K562 (cell line): ENCODE results near the gene PCSK5. TPM values are rescaled to one million over a fixed set of nuclear protein-coding genes. Genes with fewer than 3 reads are reported as not detected.

Source experiments
- ATAC-seq: fragments of 200-7000 bp; cut with Tn5 transposase; 3 replicates; pipeline ENCODE4 v1.9.1; 2020; ENCODE audit warnings: moderate library complexity
- BruUV-seq: library from RNA; stranded (reverse); fragments of 400-500 nt; replicated peaks from 2 replicates; lab custom pipeline; 2021; lab: Mats Ljungman, UMichigan
- CTCF ChIA-PET: fragments of 300-600 bp; formaldehyde crosslinking; extraction: SDS; loops from one replicate; lab custom pipeline; 2021; ENCODE audit warnings: low intra/inter-chr PET ratio; lab: Yijun Ruan, JAX
- POLR2A ChIA-PET: fragments of 300-600, 350-650 bp; sonication (Branson Sonifier 250); formaldehyde crosslinking; extraction: SDS; loops from one replicate; lab custom pipeline; 2021; ENCODE audit warnings: antibody characterized with exemption, inconsistent platforms; lab: Yijun Ruan, JAX
- DNase-seq, 4 experiments: peaks; one replicate each; pipeline versions ENCODE4 v3.0.0 to v3.0.0-alpha.2; 2011 to 2018; ENCODE audit warnings: low spot score in 3 of 4, mixed read lengths in 3 of 4; ENCODE audit errors: extremely low read depth in 1 of 4
- FAIRE-seq: peaks from 2 replicates; lab custom pipeline; 2011; peaks lifted over from hg19 to GRCh38; lab: Jason Lieb, UNC
- H2AFZ ChIP-seq: 2 replicates; pipeline ENCODE4 v1.6.0; 2011; ENCODE audit warnings: low read depth, low read length, control low read depth, inconsistent platforms
- H3K27ac ChIP-seq: fragments of 200-600 bp; 3 replicates; pipeline ENCODE4 v1.8.0; 2011; ENCODE audit warnings: low read depth, mild to moderate bottlenecking, control low read depth, inconsistent platforms, low read length, moderate library complexity, mixed read lengths; ENCODE audit errors: extremely low read depth
- H3K27me3 ChIP-seq, 2 experiments: fragments of 300-600 bp in 1 of 2; 2 replicates in 1 of 2; 3 replicates in 1 of 2; pipeline versions ENCODE4 v1.6.0 to v1.8.0; 2011; ENCODE audit warnings: inconsistent platforms in 2 of 2, low read length in 2 of 2, mild to moderate bottlenecking in 1 of 2, mixed read lengths in 1 of 2, moderate library complexity in 1 of 2; ENCODE audit not compliant: control insufficient read depth in 2 of 2, insufficient read depth in 2 of 2
- H3K36me3 ChIP-seq: fragments of 300-600 bp; 3 replicates; pipeline ENCODE4 v1.8.0; 2011; ENCODE audit warnings: mild to moderate bottlenecking, low read length, inconsistent platforms; ENCODE audit not compliant: control insufficient read depth, insufficient read depth
- H3K4me1 ChIP-seq, 2 experiments: fragments of 200-600 bp in 1 of 2; replicated peaks in 1 of 2; 2 replicates in 1 of 2; 3 replicates in 1 of 2; pipeline versions ENCODE4 v1.5.1 to v1.8.0; 2011; ENCODE audit warnings: inconsistent platforms in 2 of 2, low read length in 2 of 2, mild to moderate bottlenecking in 1 of 2, mixed read lengths in 1 of 2, moderate library complexity in 1 of 2; ENCODE audit not compliant: control insufficient read depth in 2 of 2, insufficient read depth in 2 of 2
- H3K4me2 ChIP-seq: 2 replicates; pipeline ENCODE4 v1.6.1; 2011; ENCODE audit warnings: low read length, control low read depth, inconsistent platforms, mixed read lengths; ENCODE audit not compliant: insufficient read depth
- H3K4me3 ChIP-seq: fragments of 200-600 bp; sonication (generic), shearing (Covaris generic); 2 replicates; pipeline ENCODE4 v1.5.1; 2016; ENCODE audit warnings: control low read depth, inconsistent platforms
- H3K79me2 ChIP-seq: fragments of 200-600 bp; 3 replicates; pipeline ENCODE4 v1.8.0; 2011; ENCODE audit warnings: low read length, inconsistent platforms; ENCODE audit not compliant: control insufficient read depth, insufficient read depth
- H3K9ac ChIP-seq, 2 experiments: 2 replicates each; pipeline versions ENCODE4 v1.6.0 to v1.6.1; 2011; ENCODE audit warnings: low read depth in 2 of 2, low read length in 2 of 2, control low read depth in 1 of 2, inconsistent platforms in 1 of 2, mild to moderate bottlenecking in 1 of 2, mixed read lengths in 1 of 2; ENCODE audit not compliant: insufficient read depth in 1 of 2
- H3K9me1 ChIP-seq: one replicate; pipeline ENCODE4 v1.6.0; 2011; ENCODE audit warnings: inconsistent platforms, mild to moderate bottlenecking, low read length, moderate library complexity; ENCODE audit not compliant: control insufficient read depth, insufficient read depth
- H3K9me3 ChIP-seq: replicated peaks from 2 replicates; pipeline ENCODE4 v1.5.1; 2011; ENCODE audit warnings: low read depth, low read length, inconsistent platforms; ENCODE audit not compliant: control insufficient read depth, insufficient read depth
- H4K20me1 ChIP-seq: replicated peaks from 2 replicates; pipeline ENCODE4 v1.6.1; 2011; ENCODE audit warnings: low read length, inconsistent platforms, mixed read lengths; ENCODE audit not compliant: control insufficient read depth, insufficient read depth
- FOSL1 ChIP-seq: fragments of 200-800 bp; sonication (Bioruptor generic); conservative IDR thresholded peaks from 2 replicates; pipeline ENCODE4 v1.6.1; 2016; ENCODE audit warnings: missing genetic modification characterization, missing compliant biosample characterization
- KDM5B ChIP-seq: fragments of 200-600 bp; sonication (generic); IDR thresholded peaks from 2 replicates; pipeline ENCODE4 v1.6.1; 2012; ENCODE audit warnings: low read depth, mild to moderate bottlenecking, moderate library complexity, low read length, control low read depth, inconsistent platforms; ENCODE audit not compliant: insufficient replicate concordance
- NFIX ChIP-seq: fragments of 250-450 bp; sonication (Bioruptor Pico); IDR thresholded peaks from 2 replicates; pipeline ENCODE4 v1.4.0; 2020; ENCODE audit warnings: low read depth, mild to moderate bottlenecking, moderate library complexity
- NR1H2 ChIP-seq: sonication (generic); formaldehyde crosslinking; IDR thresholded peaks from 2 replicates; pipeline ENCODE4 v1.4.0; 2020; ENCODE audit warnings: mild to moderate bottlenecking, missing genetic modification reagents
- NR4A1 ChIP-seq, 2 experiments: fragments of 250-450 bp in 1 of 2; fragments of 450-650 bp in 1 of 2; sonication (Bioruptor Pico) in 1 of 2; IDR thresholded peaks; 2 replicates each; pipeline versions ENCODE4 v1.4.0 to v1.6.1; 2016 to 2020; ENCODE audit warnings: mild to moderate bottlenecking in 2 of 2, missing compliant biosample characterization in 1 of 2, missing genetic modification characterization in 1 of 2, moderate library complexity in 1 of 2
- PURB ChIP-seq: sonication (generic); formaldehyde crosslinking; IDR thresholded peaks from 2 replicates; pipeline ENCODE4 v1.9.0; 2021; ENCODE audit warnings: low read depth, mild to moderate bottlenecking, missing genetic modification reagents
- SPI1 ChIP-seq: IDR thresholded peaks from 2 replicates; pipeline ENCODE4 v1.6.1; 2011; ENCODE audit warnings: low read depth, low read length, control low read depth, borderline replicate concordance
- TEAD4 ChIP-seq, 2 experiments: sonication (generic) in 1 of 2; formaldehyde crosslinking in 1 of 2; IDR thresholded peaks; 2 replicates each; pipeline versions ENCODE4 v1.6.1 to v1.8.0; 2012 to 2022; ENCODE audit warnings: borderline replicate concordance in 1 of 2, inconsistent platforms in 1 of 2, low read length in 1 of 2, mild to moderate bottlenecking in 1 of 2, missing genetic modification reagents in 1 of 2
- ZNF197 ChIP-seq: fragments of 200-800 bp; sonication (Bioruptor generic); IDR thresholded peaks from 2 replicates; pipeline ENCODE4 v1.6.1; 2016; ENCODE audit warnings: low read depth, missing genetic modification characterization, missing compliant biosample characterization
- ZNF23 ChIP-seq: fragments of 250-450 bp; sonication (Bioruptor Pico); IDR thresholded peaks from 2 replicates; pipeline ENCODE4 v1.4.0; 2020; ENCODE audit warnings: mild to moderate bottlenecking
- ZNF668 ChIP-seq: fragments of 250-450 bp; sonication (Bioruptor Pico); IDR thresholded peaks from 2 replicates; pipeline ENCODE4 v1.8.0; 2022; ENCODE audit warnings: mild to moderate bottlenecking, inconsistent platforms
- WGBS: fragments of 100-300 bp; shearing (Covaris generic); methylation state at CpG from one replicate; pipeline ENCODE4 v1.1.6; 2016; ENCODE audit warnings: low coverage, mixed read lengths; ENCODE audit not compliant: insufficient coverage; ENCODE audit errors: missing lambda C conversion rate; 5-methylcytosine and 5-hydroxymethylcytosine counted together
- in situ Hi-C: fragments of 300-500 bp; cut with MboI; formaldehyde crosslinking; loops from 4 replicates; pipeline ENCODE4 v1.15.0; 2018; ENCODE audit warnings: inconsistent platforms, mixed read lengths
- intact Hi-C: fragments of 100-400 bp; cut with micrococcal nuclease; formaldehyde crosslinking; loops from 2 replicates; pipeline ENCODE4 v1.14.2; 2022
- polyA plus RNA-seq, 8 experiments: library from polyadenylated mRNA; depleted of rRNA in 4 of 8; stranded (reverse) in 5 of 8; unstranded in 3 of 8; fragments of >200 nt; fragmentation: Nextera tagmentation in 2 of 8; fragmentation: Illumina TruSeq in 1 of 8; extraction: Ambion mirVana in 2 of 8; extraction: Trizol in 1 of 8; gene quantifications; 2 replicates each; pipeline versions ENCODE4 v1.2.1 to v1.2.3, GENCODE V29; 2011 to 2014; ENCODE audit warnings: inconsistent platforms in 1 of 8, missing spikeins in 1 of 8
- total RNA-seq, 7 experiments: library from RNA; depleted of rRNA in 6 of 7; stranded (reverse); fragments of >200 nt in 6 of 7; fragmentation: Illumina TruSeq in 2 of 7; extraction: Trizol in 2 of 7; gene quantifications; 2 replicates each; pipeline versions ENCODE4 v1.2.1 to v1.2.3, GENCODE V29; 2011 to 2021; ENCODE audit warnings: low replicate concordance in 1 of 7
- TF ChIP-seq, protein P1 (sequence below): sonication (generic); formaldehyde crosslinking; IDR thresholded peaks from 2 replicates; pipeline ENCODE4 v1.8.1; 2023; ENCODE audit warnings: missing genetic modification reagents, mild to moderate bottlenecking, borderline replicate concordance

PCSK5 gene
- total and polyA plus RNA-seq, 9 of the 15 experiments (the other 6 are each of a cell fraction or from before 2014, with no cell fraction given) = not detected

- TF ChIP-seq TEAD4 (IDR thresholded peaks at IDR 0.05; ENCODE audit: low read length) (no peak), TEAD4 (CRISPR knock-in tag; IDR thresholded peaks at IDR 0.05; ENCODE audit: borderline replicate concordance) (no peak), NR4A1 (CRISPR knock-in tag; IDR thresholded peaks at IDR 0.05) (no peak), NR4A1 (tag; IDR thresholded peaks at IDR 0.05) (no peak), SPI1 (no peak)
- TF ChIP-seq, all 486 proteins: peak for 0
Measured at GRCh38 chr9:76027861-76028260, 137.4 kb downstream of the PCSK5 start (continued).

- intact Hi-C loops = loop anchor here (10.0 kb wide), 1 partner anchor 63 kb away; no protein-coding TSS in a partner anchor
Measured at GRCh38 chr9:76032038-76032796, 141.7 kb downstream of the PCSK5 start.

More at GRCh38 chr9:76032038-76032796, 141.7 kb downstream of the PCSK5 start:
- H3K27ac ChIP-seq = no peak overlapping the region
- TF ChIP-seq ZNF23 (CRISPR knock-in tag) (no peak), NFIX (CRISPR knock-in tag) (no peak), KDM5B (no peak), ZNF668 (no peak), NR1H2 (no peak), ZNF197 (no peak), PURB (CRISPR knock-in tag) (no peak), FOSL1 (tag) (no peak)
- TF ChIP-seq, protein P1, sequence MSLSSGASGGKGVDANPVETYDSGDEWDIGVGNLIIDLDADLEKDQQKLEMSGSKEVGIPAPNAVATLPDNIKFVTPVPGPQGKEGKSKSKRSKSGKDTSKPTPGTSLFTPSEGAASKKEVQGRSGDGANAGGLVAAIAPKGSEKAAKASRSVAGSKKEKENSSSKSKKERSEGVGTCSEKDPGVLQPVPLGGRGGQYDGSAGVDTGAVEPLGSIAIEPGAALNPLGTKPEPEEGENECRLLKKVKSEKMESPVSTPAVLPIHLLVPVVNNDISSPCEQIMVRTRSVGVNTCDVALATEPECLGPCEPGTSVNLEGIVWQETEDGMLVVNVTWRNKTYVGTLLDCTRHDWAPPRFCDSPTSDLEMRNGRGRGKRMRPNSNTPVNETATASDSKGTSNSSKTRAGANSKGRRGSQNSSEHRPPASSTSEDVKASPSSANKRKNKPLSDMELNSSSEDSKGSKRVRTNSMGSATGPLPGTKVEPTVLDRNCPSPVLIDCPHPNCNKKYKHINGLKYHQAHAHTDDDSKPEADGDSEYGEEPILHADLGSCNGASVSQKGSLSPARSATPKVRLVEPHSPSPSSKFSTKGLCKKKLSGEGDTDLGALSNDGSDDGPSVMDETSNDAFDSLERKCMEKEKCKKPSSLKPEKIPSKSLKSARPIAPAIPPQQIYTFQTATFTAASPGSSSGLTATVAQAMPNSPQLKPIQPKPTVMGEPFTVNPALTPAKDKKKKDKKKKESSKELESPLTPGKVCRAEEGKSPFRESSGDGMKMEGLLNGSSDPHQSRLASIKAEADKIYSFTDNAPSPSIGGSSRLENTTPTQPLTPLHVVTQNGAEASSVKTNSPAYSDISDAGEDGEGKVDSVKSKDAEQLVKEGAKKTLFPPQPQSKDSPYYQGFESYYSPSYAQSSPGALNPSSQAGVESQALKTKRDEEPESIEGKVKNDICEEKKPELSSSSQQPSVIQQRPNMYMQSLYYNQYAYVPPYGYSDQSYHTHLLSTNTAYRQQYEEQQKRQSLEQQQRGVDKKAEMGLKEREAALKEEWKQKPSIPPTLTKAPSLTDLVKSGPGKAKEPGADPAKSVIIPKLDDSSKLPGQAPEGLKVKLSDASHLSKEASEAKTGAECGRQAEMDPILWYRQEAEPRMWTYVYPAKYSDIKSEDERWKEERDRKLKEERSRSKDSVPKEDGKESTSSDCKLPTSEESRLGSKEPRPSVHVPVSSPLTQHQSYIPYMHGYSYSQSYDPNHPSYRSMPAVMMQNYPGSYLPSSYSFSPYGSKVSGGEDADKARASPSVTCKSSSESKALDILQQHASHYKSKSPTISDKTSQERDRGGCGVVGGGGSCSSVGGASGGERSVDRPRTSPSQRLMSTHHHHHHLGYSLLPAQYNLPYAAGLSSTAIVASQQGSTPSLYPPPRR = no peak
- FAIRE-seq (no peak), DNase-seq (no peak), ATAC-seq (no peak)
- no peak overlapping the region for H3K4me3 ChIP-seq
- WGBS = 0% methylated on average over 6 of the region's 6 CpGs
- no peaks in the 10 kb centered on the region for H3K9me3 ChIP-seq
- no peak overlapping the region for H3K4me2 ChIP-seq
- H2AFZ ChIP-seq = no peak overlapping the region
- POLR2A ChIA-PET = no interaction called here
- no TSS peak for BruUV-seq
- no peaks in the 10 kb centered on the region for H3K27me3 ChIP-seq
- H4K20me1 ChIP-seq = no peaks in the 10 kb centered on the region
- H3K36me3 ChIP-seq = no peaks in the 10 kb centered on the region
- CTCF ChIA-PET = no interaction called here
- in situ Hi-C loops = no loop called here
- H3K79me2 ChIP-seq = no peaks in the 10 kb centered on the region
- H3K9ac ChIP-seq = no peak overlapping the region
- no peaks in the 10 kb centered on the region for H3K9me1 ChIP-seq
- no peaks in the 10 kb centered on the region for H3K4me1 ChIP-seq
